ENCODE results near the gene TMEM108.

The TMEM108 gene

DNA sequence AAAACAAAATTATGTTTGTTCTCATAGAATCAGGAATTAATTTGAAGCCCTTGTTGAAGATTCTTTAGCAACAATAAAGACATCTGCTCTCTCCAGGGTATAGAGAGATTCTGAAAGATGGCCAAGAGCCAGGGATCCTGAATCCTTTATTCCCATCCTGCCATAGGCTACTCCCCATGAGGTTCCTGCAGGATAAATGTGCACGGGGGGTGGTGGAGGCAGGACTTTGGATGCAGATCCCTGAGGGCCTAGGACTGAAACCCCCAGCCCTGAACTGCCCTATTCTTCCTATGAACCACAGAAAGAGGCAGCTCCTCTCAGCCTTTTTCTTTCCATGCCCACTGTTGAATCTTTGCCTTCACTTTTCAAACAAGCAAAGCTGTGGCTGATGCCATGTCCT is 17.1 kb downstream of the TMEM108 start:
- DNase-seq, result no peak

DNA sequence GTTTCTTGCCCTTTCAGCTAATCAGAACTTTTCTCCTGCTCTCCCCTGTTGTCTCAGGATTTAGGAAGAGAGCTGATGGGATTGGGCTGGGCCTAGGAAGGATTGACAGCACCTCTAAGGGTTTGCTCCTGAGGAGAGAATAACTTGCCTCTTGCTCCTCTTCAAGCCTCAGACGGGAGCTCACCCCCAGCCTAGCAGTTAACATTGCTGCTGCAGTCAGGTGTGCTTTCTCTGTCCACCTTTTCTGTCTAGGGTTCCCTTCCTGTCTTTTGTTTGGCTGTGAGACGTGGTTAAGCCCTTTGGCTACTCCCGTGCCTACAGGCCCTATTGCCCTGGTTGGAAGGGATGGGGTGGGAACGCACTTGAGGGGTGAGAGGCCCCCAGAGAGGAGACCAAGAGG is 20.1 kb downstream of the TMEM108 start:
- no peak for DNase-seq

DNA sequence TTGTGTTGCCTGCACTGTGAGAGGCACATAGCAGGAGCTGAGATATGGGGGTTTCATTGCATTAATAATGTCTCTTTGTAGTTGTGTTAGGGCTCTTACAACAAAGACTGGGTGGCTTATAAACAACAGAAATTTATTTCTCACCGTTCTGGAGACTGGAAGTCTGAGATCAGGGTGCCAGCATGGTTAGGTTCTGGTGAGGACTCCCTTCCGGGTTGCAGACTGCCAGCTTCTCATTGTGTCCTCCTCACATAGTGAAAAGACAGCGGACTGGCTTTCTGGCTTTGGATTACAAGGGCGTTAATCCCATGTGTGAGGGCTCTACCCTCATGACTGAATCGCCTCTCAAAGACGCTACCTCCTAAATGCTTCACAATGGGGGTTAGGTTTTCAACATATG is 20.6 kb downstream of the TMEM108 start:
- no peak for DNase-seq

DNA sequence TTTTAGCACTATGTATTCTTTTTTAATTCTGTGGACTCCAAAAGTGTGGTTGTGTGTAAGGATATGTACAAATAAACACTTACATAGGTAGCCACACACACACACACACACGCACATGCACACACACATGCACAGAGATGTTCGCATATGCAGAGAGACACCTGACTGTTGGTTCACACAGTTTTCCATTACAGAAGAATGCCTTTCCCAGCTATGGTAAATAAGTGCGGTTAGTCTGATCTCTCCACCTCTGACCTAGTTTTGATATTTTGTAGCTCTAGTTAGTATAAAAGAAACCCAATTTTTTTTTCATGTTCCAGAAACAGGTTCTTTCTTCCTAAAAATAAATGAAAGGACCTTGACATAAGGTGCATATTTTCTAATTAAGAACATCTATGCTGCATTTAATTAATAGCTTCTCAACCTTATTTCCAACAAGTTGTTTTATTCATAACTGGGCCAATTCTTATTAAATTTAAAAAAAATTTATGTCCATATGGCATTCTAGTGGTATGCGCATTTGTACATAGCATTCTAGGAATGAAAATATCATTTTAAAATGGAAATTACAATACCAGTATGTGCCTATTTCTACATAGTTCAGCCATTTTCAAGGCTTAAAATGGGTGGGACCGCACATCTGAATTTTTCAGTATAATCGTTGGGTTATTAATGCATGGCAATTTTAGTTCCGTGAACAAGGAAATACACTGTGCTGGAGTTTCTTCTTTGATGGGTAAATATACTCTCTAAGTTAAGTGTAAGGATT is 27.2 kb downstream of the TMEM108 start:
- no peak for DNase-seq

GRCh38 chr3:133066026-133066425 is 27.8 kb downstream of the TMEM108 start:
- no peak for DNase-seq

DNA sequence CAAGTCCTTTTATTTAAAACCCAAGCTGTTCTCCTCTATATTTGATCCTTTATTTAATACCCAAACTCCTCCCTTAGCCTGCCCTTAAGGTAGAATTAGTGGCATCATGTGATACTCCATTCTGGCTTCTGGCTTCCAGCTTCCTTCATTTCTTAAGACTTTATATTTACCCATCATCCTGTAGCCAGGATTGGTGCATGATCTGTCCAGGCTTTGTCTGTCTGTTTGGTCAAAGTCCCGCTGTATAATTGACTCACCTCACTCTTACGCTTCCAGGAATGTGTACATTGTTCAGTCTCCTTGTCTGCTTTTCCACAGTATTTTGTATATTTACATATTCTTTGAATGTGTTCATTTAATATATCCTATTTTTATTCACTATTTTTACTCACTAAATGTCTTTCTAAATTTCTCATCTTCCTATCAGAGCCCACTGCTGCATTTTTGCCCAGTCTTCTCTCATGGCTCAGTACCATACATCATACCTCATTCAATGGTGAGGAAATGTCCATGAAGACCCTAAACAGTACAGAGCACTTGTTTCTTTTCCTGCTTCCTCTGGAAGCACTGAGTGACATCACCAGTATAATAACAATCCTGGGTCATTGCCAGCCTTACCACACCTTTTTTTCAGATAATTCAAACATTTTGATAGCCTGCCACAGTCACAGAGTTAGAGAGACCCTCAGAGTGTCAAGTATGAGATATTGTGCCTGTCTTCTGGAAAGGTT is 31.5 kb downstream of the TMEM108 start:
- DNase-seq, result no peak

- DNase-seq, result no peak
Observed at GRCh38 chr3:133074977-133075376, 36.8 kb downstream of the TMEM108 start.

DNA sequence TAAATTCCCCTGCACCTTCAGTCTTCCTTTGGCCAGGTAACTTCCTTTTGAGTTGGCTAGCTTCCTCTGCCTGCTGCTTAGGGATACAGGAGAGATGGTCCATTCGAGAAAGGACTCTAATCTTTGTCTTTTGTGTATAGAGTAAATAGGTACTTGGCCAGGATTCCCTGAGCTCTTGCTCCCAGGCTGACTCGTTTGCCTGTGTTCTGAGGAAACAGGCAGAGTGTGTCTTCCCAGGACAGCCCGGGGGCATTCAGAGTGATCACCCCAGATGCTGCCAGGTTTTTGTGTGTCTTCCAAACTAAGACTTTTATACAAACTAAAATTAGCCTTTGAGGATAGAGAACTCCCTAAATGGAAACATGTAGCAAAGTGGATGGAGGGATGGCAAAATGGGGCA is 39.5 kb downstream of the TMEM108 start:
- DNase-seq, result no peak

- no peak for DNase-seq
Observed at GRCh38 chr3:133079621-133080020, 41.4 kb downstream of the TMEM108 start.

GRCh38 chr3:133081016-133081415 is 42.8 kb downstream of the TMEM108 start:
- no peak for DNase-seq

DNA sequence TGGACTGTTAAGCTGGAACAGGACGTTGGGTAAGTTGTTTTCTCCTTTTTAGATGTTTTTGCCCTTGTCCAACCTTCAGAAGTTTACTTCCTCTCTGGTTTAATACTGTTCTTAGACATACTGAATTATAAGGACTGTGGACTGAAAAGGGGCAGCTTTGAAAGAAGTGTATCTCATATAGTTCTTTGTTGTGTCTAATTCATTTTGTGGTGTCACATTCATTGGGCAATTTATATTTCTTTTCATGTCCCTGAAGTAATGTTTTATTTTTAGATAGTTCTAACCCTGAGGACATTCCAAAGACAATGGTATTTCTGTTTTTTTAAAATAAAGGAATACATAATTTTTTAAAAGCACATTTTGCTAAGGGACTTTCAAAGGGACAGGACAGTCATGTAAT is 45.2 kb downstream of the TMEM108 start:
- no peak for DNase-seq

DNA sequence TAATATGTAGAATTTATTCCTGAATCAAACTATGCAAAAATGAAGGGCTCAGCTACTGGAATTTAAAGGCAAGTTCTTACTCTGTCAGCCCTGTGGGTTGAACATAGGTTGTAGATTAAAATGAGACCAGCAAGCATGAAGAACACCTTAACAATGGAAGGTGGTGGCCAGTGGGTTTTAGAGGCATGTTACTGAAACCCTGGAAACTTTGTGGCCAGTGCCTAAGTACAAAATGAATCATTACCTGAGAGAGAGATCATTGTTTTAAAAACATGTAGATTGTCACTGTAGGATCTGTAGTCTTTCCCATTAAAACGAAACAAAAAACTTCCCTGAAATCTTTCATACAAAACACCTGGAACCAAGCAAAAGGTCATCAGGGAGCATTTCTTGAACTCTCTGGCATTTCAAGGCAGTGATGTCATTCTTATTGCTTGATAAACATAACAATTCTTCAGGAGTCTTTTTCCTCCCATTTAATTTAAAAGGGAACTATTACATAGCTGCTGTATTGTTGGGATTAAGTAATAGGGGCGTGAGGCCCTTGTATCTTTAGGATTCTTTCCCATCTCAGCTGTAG is 51.8 kb downstream of the TMEM108 start:
- DNase-seq, result no peak

DNA sequence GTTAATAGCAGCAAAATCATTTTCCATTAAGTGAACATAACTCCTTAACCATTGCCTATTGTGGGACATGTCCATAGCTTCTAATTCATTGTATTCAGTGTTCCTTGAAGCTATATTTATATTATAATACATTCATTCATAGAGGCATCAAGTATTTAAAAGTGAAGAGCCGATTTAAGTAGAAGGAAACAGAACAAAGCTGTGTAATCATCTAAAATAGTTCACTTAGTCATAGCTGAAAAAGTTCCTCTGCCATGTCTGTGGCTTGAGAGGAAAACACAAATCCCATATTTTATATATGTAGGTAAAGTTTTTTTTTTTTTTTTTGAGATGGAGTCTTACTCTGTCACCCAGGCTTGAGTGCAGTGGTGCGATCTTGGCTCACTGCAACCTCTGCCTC is 54.5 kb downstream of the TMEM108 start:
- no peak for DNase-seq

- DNase-seq, result no peak
Observed at GRCh38 chr3:133093366-133093765, 55.2 kb downstream of the TMEM108 start.

DNA sequence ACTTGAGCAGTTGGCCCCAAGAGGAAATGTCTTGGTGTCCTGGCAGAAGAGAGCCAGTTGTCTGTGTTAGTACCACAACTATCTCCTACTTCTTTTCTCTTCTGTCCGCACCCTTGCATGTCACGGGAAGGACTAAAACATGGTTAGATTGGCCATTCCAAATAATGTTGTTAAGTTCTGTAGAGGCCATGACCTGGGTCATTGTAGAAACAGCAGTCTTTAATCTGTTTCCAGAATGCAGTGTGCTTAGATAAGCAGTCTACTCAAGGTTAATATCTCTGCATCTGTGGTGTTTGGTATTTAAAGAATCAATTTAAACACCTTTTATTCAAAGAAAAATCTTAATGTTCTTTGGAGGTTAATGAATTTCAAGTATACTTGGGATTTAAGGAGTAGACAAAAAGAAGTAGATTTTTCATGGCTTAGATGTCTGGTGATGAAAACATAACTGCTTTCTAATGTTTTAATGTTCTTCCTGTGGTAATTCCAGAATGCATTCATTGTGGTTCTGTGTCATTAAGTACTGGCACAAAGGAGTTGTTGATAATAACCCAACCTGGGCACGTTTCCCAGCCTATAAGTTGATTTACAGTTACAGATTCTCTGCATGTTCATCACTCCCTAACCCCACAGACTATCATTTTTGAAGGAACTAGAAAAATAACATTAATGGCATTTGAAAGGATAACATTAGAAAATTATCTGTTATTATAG is 58.9 kb downstream of the TMEM108 start:
- no peak for DNase-seq

DNA sequence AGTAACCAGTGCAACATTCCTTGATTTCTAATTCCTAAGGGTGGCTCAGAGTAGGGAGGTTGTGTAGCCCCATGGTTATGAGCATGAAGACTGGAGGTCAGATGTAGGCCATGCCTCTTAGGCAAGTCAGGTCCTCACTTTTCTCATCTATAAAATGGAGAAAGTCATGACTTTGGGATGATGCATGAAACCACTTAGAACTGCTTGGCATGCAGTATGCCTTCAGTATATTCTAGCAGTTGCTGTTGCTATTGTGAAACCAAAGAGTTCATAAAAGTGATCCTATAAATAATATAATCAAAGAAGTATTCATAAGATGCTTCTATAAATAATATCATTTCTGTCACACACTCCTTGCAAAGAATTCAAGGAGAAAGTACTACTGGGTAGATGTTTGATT is 65.5 kb downstream of the TMEM108 start:
- DNase-seq, result no peak

GRCh38 chr3:133106169-133106568 is 68.0 kb downstream of the TMEM108 start:
- DNase-seq, result no peak

- no peak for DNase-seq
Observed at GRCh38 chr3:133112666-133113065, 74.5 kb downstream of the TMEM108 start.

DNA sequence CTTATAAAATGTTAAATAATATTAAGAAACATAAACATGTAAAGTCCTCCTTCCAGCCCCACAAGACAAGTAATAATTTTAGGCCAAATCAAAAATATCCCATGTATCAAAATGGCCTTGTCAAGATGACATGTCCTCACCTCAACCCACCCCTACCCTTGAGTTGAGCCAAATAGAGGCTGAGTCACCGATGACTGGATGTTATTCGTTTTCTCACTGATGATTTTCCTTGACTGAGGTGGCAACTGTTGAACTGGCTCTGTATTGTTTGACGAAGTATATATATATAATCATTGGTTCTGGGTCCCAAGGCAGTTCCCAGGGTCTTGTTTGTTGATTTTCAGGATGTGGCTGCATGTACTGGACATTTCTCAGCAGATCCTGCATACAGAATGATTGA is 75.3 kb downstream of the TMEM108 start:
- no peak for DNase-seq

DNA sequence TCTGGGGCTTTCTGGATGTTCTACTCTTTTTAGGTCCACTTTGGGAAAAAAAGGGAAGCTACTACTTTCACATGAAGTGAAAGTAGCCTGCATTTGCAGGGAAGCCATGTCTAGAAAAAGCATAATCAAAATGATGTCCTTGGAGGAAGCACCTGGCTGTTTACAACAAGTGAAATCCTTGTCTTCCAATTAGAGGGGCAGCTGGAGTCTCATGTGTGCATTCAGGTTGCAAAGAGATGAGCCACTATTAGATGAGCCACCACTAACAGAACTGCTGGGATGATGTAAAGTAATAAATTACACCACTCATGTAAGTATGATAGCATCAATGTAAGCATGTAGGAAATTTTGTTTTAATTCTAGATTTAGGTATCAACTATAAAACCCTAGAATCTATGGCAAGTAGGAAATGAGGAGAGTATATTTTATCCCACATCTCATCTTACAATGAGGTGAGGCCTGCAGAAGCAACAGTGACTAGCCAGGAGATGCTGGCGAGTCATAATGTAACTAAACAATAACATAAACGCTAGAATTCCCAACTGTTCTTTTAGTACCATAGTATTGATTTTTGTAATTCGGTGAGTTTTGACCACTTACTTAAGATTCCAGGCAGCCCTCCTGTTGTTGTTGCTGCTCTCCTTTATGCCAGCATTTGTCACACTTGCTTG is 75.9 kb downstream of the TMEM108 start:
- DNase-seq, result no peak

DNA sequence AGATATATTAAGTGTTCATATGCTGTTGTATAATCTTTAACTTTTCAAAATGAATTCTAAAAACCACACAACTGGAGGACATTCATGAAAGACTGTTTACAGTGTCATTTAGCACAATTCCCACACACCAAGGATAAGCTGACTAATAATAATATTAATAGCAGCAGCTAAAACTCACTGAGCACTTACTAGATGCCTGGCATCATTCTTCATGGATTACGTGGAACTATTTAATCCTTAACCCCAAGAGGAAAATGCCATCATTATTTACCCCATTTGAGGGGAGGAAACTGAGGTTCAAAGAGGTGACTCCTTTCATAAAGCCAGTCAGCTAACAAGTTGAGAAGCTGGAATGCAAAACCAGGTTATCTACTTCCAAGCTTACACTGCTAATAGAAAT is 77.0 kb downstream of the TMEM108 start:
- DNase-seq, result no peak

- no peak for DNase-seq
Observed at GRCh38 chr3:133117342-133117741, 79.2 kb downstream of the TMEM108 start.

DNA sequence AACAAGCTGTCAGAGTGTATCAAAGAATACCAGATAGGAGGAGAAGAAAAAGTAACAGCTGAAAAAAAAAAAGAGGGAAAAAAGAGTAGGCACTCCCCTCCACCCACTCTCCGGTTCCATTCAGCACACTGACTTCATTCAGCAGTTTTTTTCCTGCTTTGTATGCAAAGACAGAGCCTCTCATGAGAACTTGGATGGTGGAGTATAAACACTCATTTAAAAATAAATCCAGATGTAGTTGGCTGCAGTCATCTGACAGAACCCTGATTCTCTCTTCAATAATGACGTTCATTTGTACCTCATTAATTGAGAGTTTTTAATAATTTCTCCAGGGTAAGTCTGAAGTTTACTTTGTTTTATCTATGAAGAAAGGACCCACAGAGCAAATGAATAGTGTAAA is 81.0 kb downstream of the TMEM108 start:
- no peak for DNase-seq
